Hematopoietic multipotent progenitor cell treated with erythropoietin and hydrocortisone succinate and interleukin-3 and kit ligand, for 4 days (in vitro differentiated cells): ENCODE measurements around the gene THNSL1.
"Not testable (repeated sequence)": the region's sequence is repeated elsewhere in the genome, so short reads cannot be mapped to it uniquely, and the experiment has no call there.

Source experiments
- DNase-seq: peaks from one replicate; pipeline ENCODE4 v3.0.0-alpha.2; 2015

THNSL1 gene

GRCh38 chr10:25011591-25011990 is 4.8 kb upstream of the THNSL1 start:
- DNase-seq, result not testable (repeated sequence)

- DNase-seq, result no peak
Measured at GRCh38 chr10:25014579-25014978, 1.8 kb upstream of the THNSL1 start.

- peak; percentile 95 for DNase-seq
Measured at GRCh38 chr10:25015828-25016375, 510 bp upstream of the THNSL1 start, which contains the start of gene ENKUR. TSS of gene ENKUR (minus strand) at chr10:25016158. CDS start at chr10:25015936, 222 bp downstream.

DNA sequence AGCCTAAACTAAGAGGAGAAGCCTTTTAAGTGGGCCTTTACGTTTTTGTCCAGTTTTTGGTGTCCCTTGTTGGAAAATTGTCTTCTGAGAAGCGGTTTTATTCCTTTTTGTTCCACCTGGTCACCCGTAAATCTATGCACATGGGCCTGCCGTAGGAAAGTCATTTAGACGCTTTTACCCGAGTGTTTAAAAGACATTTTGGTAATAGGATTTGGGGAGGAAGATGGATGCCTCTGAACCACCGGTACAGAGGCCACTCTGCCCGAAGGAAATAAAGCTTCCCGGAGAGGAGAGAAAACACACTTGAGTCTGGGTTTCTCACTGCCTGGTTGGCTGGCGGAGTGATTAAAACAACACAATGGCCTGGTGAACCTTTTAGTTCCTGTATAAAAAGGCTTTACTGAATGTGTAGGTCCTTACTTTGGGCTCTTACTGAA is 760 bp downstream of the THNSL1 start:
- DNase-seq, result no peak

DNA sequence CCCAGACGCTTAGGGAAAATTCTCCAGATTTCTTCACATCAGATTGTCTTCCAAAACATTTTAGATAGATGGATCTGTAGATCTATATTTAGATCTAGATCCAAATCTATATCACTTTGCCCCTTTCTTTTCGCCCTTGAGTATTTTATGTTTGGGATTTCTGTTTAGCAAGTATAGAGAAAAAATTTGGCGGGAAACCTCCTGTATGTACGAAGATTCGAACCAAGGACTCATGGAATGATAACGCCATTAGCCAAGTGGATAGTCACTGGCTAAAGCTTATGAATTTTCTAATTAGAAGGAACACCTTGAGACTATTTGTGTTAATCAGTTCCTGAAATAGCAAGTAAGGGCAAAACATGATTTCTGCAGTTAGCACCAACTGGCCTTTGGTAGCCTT is 1.2 kb downstream of the THNSL1 start:
- peak; percentile 26 for DNase-seq

DNA sequence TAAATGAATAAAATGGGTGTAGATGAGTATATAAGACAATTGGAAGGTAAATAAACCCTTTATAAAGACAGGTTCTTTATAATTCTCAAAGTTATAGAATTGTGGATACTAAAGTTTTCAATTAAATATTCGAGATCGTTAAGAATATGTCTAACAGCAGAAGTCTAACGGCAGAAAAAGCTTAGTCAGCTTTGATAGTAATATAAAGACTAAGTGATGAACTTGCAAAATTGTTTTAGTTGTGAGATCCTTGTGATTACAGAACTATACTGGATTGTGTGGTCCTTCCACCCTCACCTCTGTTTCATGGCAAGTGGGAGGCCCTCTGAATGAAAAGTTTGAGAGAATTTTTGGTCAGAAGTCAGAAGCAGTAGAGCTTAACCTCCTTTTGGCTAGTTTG is 2.3 kb downstream of the THNSL1 start:
- DNase-seq, result no peak

GRCh38 chr10:25023278-25023677 is 6.9 kb downstream of the THNSL1 start:
- peak; percentile 18 for DNase-seq

DNA sequence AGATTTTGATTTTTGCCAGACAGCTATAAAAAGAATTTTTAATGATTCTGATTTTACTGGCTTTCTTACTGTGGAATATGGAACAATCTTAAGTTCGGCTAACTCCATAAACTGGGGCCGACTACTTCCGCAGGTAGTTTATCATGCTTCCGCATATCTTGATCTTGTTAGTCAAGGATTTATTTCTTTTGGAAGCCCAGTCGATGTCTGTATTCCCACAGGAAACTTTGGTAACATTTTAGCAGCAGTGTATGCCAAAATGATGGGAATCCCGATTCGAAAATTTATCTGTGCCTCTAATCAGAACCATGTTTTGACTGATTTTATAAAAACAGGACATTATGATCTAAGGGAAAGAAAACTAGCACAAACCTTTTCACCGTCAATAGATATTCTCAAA is 8.1 kb downstream of the THNSL1 start:
- no peak for DNase-seq

DNA sequence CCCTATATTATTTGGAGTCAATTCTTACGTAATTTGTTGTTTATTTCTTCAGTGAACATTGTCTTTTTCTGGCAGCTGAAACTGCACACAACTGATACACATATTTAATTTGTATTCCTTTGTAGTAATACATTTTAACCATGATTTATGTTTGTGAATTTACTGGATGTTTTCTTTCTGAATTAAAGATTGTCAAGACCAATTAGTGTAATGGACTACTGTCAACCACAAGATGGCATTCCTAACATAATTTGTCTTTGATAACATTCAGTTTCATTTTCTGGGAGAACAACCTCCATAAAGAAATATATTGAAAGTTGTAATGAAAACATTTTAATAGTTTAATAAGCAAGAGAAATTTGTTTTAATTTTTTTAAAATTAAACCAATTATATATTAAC is 10.1 kb downstream of the THNSL1 start:
- DNase-seq, result peak; percentile 54

DNA sequence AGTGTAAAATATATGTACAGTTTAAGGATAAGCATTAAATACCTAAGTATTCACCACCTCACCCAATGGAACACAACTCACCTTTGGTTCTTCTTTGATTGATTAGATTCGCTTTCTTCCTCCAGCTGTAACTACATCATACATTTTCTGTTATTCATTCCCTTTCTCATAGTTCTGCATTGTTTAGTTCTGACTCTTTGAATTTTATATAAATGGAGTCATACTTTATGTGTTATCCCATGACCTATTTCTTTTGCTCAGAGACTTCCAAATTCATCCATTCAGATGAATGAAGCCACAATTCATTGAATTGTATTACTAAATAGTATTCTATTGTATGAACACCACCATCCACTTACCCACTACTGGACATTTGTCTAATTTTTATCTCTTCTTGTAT is 12.3 kb downstream of the THNSL1 start:
- no peak for DNase-seq

- no peak for DNase-seq
Measured at GRCh38 chr10:25029519-25029918, 13.1 kb downstream of the THNSL1 start.

DNA sequence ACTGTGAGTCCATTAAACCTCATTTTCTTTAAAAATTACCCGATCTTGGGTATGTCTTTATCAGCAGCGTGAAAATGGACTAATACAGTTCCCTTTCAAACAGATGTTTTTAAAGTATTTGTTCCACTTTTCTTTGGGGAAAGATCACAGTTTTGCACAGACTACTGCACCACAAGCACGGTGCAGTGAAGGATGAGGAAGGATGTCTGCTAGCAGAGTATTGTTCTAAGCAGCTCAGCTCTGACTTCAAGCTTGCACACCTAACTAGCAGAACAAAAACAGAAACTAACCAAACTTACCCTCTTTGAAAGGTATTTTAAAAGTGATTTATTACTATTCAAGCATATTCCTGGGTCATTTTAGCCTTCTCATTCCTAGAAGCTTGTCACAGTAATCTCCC is 20.0 kb downstream of the THNSL1 start:
- DNase-seq, result no peak

DNA sequence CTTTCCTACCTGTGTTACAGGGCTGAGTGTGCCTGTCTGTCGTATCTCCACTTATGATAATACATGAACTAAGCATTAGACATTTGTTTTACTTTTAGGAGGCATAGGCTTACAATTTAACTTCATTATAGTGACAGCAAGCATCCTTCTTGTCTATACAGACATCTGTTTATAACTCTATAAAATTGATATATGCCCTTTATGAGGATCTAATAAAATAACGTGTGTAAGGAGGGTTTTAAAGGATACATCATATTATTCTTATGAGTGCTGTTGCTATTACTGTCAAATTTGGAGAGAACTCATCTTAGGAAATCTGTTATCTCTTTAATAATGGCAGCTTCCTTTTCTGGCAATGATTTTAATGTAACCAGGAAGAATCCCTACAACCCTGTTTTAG is 21.9 kb downstream of the THNSL1 start:
- no peak for DNase-seq

GRCh38 chr10:25039531-25039930 is 23.1 kb downstream of the THNSL1 start:
- peak; percentile 41 for DNase-seq

GRCh38 chr10:25046641-25047040 is 30.2 kb downstream of the THNSL1 start:
- DNase-seq, result no peak

GRCh38 chr10:25047088-25047487 is 30.7 kb downstream of the THNSL1 start:
- no peak for DNase-seq

DNA sequence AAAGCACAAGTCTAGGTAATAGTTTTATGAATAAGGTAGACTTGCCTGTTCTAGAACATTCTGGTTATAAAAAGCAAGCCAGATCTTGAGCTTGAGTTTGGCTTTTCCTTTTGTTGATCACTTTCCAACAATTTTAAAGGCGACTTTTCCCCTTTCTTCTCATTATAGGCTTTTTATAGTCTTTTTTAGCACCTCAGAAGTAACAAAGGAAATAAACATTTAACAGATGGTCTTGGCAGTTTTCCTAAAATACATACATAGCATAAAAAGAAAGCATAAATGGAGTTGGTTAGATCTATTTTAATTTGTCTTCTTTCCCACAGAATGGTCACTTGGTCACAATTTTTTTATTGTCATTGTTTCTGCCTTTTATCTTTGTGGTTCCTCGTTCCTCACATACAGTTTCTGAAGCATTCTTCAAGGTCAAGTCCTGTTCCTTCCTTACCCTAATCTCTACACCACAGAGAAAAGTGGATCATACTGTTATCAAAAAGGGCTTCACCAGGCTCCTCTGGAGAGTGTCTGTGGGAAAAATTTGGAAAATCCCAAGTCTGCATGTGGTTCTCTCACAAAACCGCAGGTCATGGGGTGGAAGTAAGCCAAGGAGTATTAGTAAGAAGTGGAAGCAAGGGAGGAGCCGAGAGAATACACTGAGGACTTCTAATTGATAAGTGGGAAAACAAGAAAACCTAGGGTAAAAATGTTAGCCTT is 31.3 kb downstream of the THNSL1 start:
- peak; percentile 57 for DNase-seq

DNA sequence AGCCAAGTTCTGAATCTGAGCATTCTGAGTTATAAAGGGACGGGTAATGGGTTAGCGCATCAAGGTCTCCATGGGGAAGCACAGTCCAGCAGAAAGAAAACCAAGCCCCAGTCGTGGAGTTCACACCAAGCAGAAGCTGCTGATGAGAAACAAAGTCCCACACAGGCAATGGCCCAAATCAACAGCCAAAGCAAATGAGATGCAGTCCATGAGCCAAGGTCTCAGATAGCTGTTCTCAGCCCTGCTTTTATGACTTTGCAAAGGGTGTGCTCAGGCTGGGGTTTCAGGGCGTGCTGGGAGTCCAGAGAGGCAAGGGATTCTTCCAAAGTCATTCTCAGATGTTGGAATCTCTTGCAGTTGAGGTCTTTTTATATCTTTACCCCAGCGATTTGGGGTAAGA is 32.0 kb downstream of the THNSL1 start:
- DNase-seq, result no peak

DNA sequence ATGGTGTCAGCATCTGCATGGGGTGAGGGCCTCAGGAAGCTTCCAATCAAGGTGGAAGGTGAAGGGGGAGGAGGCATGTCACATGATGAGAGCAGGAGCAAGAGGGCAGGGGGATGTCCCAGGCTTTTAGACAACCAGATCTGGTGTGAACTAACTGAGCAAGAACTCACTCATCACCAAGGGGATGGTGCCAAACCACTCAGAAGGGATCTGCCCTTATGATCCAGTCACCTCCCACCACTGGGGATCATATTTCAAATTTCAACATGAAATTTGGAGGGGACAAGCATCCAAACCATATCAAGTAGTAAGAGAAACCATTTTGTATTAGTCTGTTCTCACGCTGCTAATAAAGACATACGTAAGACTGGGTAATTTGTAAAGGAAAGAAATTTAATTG is 33.6 kb downstream of the THNSL1 start:
- no peak for DNase-seq

- DNase-seq, result no peak
Measured at GRCh38 chr10:25050402-25050801, 34.0 kb downstream of the THNSL1 start.

GRCh38 chr10:25052012-25052411 is 35.6 kb downstream of the THNSL1 start:
- DNase-seq, result no peak

DNA sequence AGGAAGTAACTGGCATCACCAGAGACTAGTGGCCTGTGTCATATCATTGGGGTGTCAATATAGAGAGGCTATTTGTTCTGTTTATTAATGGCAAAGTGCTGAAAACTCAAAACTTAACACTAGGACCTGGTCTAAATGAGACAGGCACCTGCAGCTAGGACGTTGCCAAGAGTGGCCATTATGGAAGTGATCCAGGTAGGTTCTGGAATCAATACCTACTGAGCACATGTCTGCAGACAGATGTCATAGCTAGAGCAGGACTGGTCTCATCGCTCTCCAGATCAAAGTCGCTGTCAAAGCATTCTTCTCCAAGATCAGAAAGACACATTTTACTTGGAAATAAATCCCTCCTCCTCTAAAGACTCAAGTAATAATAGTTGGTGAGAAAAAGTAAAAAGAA is 40.3 kb downstream of the THNSL1 start:
- no peak for DNase-seq

- no peak for DNase-seq
Measured at GRCh38 chr10:25057886-25058285, 41.5 kb downstream of the THNSL1 start.

DNA sequence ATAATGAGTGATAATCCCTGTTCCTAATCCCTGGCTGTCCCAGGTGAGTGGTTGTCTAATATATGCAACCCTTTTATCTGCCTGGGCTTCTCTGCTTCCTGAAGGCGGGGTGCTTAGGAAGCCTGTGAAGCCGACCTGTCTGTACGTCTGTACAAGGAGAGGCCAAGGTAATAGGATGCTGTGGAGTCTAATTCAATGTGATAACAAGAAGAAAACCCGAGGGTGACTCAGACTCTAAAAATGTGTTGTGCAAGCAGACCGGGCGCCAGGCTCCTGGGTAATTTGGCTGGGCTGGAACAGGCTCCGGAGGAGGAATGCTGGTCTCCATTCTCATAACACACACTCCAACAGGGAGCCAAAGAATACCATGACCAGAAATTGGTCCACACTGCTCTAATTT is 43.6 kb downstream of the THNSL1 start:
- DNase-seq, result no peak

DNA sequence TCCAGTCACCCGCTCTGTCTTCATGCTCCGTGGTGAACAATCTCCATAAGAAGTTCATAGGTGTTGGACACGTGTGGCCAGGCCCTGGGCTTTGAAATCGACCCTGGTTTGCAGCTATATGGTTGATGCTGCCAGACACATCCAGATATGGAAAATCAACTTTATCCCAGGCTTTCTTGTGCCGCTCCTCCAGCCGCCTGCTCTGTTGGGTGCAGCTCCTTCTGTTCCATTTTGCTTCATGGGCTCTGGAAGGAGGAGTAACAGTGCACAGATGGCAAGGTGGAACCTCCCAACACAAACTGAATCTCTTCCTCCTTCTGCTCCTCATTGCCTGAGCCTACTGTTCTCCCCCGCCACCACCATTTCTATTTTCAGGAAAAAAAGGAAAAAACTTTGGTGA is 44.7 kb downstream of the THNSL1 start:
- DNase-seq, result no peak
